HUES6 (cell line): ENCODE measurements around the gene RNF133.

Experiments used
- H3K27ac ChIP-seq: 2 replicates; pipeline ENCODE4 v1.7.0; 2013; ENCODE audit warnings: low read depth, mild to moderate bottlenecking, low read length, inconsistent platforms
- H3K27me3 ChIP-seq: 2 replicates; pipeline ENCODE4 v1.6.1; 2013; ENCODE audit warnings: low read length; ENCODE audit not compliant: control insufficient read depth, insufficient read depth
- H3K36me3 ChIP-seq: 2 replicates; pipeline ENCODE4 v1.6.1; 2013; ENCODE audit warnings: low read length; ENCODE audit not compliant: control insufficient read depth, insufficient read depth
- H3K4me1 ChIP-seq: 2 replicates; pipeline ENCODE4 v1.6.1; 2013; ENCODE audit warnings: low read length; ENCODE audit not compliant: control insufficient read depth, insufficient read depth
- H3K4me3 ChIP-seq: 2 replicates; pipeline ENCODE4 v1.5.1; 2013; ENCODE audit warnings: low read depth, low read length
- H3K9ac ChIP-seq: one replicate; pipeline ENCODE4 v1.6.1; 2013; ENCODE audit warnings: mild to moderate bottlenecking, low read length
- H3K9me3 ChIP-seq: 2 replicates; pipeline ENCODE4 v1.6.1; 2013; ENCODE audit warnings: low read depth, low read length; ENCODE audit not compliant: control insufficient read depth, insufficient read depth

RNF133 gene

GRCh38 chr7:122717356-122718089 is 18.6 kb upstream of the RNF133 start:
- Histone ChIP-seq H3K27me3 (no peaks in the 10 kb centered on the region), H3K9ac (no peak overlapping the region), H3K4me3 (no peak overlapping the region), H3K36me3 (no peaks in the 10 kb centered on the region), H3K4me1 (peaks cover 9% of the 10 kb centered on the region), H3K27ac (no peak overlapping the region), H3K9me3 (no peaks in the 10 kb centered on the region)

GRCh38 chr7:122715183-122715582 is 16.3 kb upstream of the RNF133 start:
- peaks cover 9% of the 10 kb centered on the region for H3K4me1 ChIP-seq
- H3K9me3 ChIP-seq, result no peaks in the 10 kb centered on the region
- H3K27ac ChIP-seq, result no peak overlapping the region
- no peaks in the 10 kb centered on the region for H3K36me3 ChIP-seq
- no peak overlapping the region for H3K9ac ChIP-seq
- H3K4me3 ChIP-seq, result no peak overlapping the region
- no peaks in the 10 kb centered on the region for H3K27me3 ChIP-seq

- Histone ChIP-seq H3K27ac (no peak overlapping the region), H3K27me3 (no peaks in the 10 kb centered on the region), H3K36me3 (no peaks in the 10 kb centered on the region), H3K4me1 (no peaks in the 10 kb centered on the region), H3K9me3 (no peaks in the 10 kb centered on the region), H3K9ac (no peak overlapping the region), H3K4me3 (no peak overlapping the region)
These were observed 12.0 kb upstream of the RNF133 start for GRCh38 chr7:122710916-122711315.

GRCh38 chr7:122709930-122710646 is 11.2 kb upstream of the RNF133 start:
- H3K36me3 ChIP-seq, result no peaks in the 10 kb centered on the region
- no peak overlapping the region for H3K4me3 ChIP-seq
- H3K9ac ChIP-seq, result no peak overlapping the region
- no peak overlapping the region for H3K27ac ChIP-seq
- no peaks in the 10 kb centered on the region for H3K4me1 ChIP-seq
- H3K27me3 ChIP-seq, result no peaks in the 10 kb centered on the region
- no peaks in the 10 kb centered on the region for H3K9me3 ChIP-seq

GRCh38 chr7:122706836-122707235 is 7.9 kb upstream of the RNF133 start:
- Histone ChIP-seq H3K27me3 (no peaks in the 10 kb centered on the region), H3K36me3 (no peaks in the 10 kb centered on the region), H3K4me1 (no peaks in the 10 kb centered on the region), H3K4me3 (no peak overlapping the region), H3K9ac (no peak overlapping the region), H3K27ac (no peak overlapping the region), H3K9me3 (no peaks in the 10 kb centered on the region)

GRCh38 chr7:122702872-122703510 is 4.1 kb upstream of the RNF133 start, which contains the start of gene RNF148:
Gene RNF148, minus strand, starts transcription at chr7:122702922. Its CDS starts 172 bp downstream, at chr7:122702750.
- Histone ChIP-seq H3K4me1 (no peaks in the 10 kb centered on the region), H3K9ac (no peak within 1 kb of the TSS), H3K27me3 (no peaks in the 10 kb centered on the region), H3K9me3 (no peaks in the 10 kb centered on the region), H3K4me3 (no peak within 1 kb of the TSS), H3K36me3 (no peaks in the 10 kb centered on the region), H3K27ac (no peak within 1 kb of the TSS)

GRCh38 chr7:122695816-122696215 is 3.1 kb downstream of the RNF133 start:
- Histone ChIP-seq H3K4me3 (no peak overlapping the region), H3K4me1 (no peaks in the 10 kb centered on the region), H3K27ac (no peak overlapping the region), H3K9ac (no peak overlapping the region), H3K9me3 (peaks cover 10% of the 10 kb centered on the region; the same call in 1 of the 2 replicates), H3K27me3 (no peaks in the 10 kb centered on the region), H3K36me3 (no peaks in the 10 kb centered on the region)

DNA sequence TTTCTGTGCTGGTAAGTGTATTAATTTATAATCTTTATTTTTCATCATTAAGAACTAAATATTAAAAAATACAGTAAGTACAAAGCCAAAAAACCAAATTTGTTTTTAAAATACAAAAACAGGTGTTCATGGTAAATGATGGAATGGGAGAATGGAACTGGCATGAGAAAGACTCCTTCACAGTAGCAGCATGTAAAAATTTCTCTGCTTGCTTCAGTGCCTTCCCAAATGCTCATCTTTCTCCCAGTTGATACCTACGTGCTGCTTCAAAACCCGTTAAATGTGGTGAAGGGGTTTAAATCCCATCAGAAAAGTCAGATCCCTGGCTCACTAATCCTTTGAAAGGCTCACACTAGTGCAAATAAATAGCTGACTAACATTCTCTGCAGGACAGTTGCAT is 4.2 kb downstream of the RNF133 start:
- Histone ChIP-seq H3K27ac (no peak overlapping the region), H3K9ac (no peak overlapping the region), H3K36me3 (no peaks in the 10 kb centered on the region), H3K4me3 (no peak overlapping the region), H3K4me1 (no peaks in the 10 kb centered on the region), H3K27me3 (no peaks in the 10 kb centered on the region), H3K9me3 (peaks cover 10% of the 10 kb centered on the region; the same call in 1 of the 2 replicates)

DNA sequence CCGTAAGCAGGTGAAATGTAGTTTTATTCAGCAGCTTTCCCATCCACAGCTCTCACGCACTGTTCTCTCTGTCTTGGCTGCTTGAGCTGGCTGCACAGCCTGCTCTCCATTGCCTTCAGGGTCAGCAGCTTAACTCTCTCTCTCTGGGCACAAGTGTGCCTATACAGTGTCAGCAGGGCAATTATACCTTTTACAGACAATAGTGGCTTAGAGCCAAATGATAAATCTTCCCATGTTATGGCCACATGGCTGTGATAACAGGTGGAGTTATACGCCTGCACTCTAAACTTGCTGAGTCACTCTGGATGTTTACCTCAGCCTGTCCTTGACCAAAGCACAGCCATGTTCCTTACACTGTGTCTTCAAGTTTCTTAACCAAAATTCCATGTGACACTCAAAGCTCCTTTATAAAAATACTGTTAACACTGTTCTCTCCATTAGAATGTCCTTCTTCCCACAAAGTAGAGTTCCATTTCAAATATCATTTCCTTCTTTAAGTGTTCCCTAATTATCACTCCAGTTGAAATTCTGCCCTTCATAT is 6.1 kb downstream of the RNF133 start:
- Histone ChIP-seq H3K9me3 (peaks cover 10% of the 10 kb centered on the region; the same call in 1 of the 2 replicates), H3K9ac (no peak overlapping the region), H3K27me3 (no peaks in the 10 kb centered on the region), H3K4me3 (no peak overlapping the region), H3K36me3 (no peaks in the 10 kb centered on the region), H3K27ac (no peak overlapping the region), H3K4me1 (no peaks in the 10 kb centered on the region)

GRCh38 chr7:122691569-122692235 is 7.2 kb downstream of the RNF133 start:
- peaks cover 7% of the 10 kb centered on the region; the same call in 1 of the 2 replicates for H3K4me1 ChIP-seq
- no peaks in the 10 kb centered on the region for H3K27me3 ChIP-seq
- H3K9me3 ChIP-seq, result peaks cover 10% of the 10 kb centered on the region; the same call in 1 of the 2 replicates
- no peak overlapping the region for H3K9ac ChIP-seq
- no peak overlapping the region for H3K4me3 ChIP-seq
- H3K27ac ChIP-seq, result no peak overlapping the region
- no peaks in the 10 kb centered on the region for H3K36me3 ChIP-seq
